OCI-LY1 (cell line): ENCODE data around the gene PCNT.

ENCODE experiments used
- EZH2 ChIP-seq: fragments of 200-600 bp; sonication (generic), shearing (Covaris generic); IDR thresholded peaks from 2 replicates; pipeline ENCODE4 v1.8.0; 2017; ENCODE audit warnings: borderline replicate concordance, mixed run types, mild to moderate bottlenecking, antibody characterized with exemption, low read length, moderate library complexity, mixed read lengths
- TF ChIP-seq, protein P1 (sequence below): fragments of 200-600 bp; sonication (generic), shearing (Covaris generic); IDR thresholded peaks from 2 replicates; pipeline ENCODE4 v1.5.1; 2017; ENCODE audit warnings: mild to moderate bottlenecking, antibody characterized with exemption, low read length, moderate library complexity, mixed read lengths

DNA sequence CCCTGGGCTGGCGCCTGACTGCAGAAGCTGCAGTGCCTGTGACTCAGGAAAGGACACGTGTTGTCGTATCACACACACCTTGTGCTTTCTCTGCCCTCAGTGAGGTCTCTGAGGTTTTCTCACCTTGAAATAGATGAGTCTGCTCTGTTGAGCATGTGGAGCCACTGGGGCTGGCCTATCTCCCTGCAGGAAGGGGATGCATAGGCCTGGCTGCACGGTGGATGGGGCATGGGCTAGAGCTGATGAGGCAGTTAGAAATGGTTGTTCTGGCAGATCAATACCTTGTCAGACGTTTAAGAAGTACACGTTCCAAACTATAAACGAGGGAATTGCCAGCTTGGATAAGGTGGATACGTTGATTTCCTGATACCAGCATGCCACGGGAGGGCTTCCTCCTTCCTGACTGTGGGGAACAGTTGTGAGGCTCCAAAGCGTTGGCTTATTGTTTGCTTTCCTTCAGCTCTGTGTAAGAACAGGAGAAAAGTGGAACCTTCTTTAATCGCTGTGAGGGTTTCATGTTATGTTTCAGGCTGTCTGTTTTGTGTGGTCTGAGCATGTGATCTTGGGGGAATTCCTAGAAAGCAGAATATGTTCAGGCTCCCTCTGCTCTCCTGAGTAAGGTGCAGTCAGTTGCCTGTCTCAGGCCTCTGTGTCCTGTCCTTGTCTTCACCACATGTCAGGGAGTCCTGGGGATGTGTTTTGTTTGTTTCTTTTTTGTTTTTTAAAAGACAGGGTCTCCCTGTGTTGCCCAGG lies 44.8 kb downstream of the PCNT start:
- TF ChIP-seq, protein P1, sequence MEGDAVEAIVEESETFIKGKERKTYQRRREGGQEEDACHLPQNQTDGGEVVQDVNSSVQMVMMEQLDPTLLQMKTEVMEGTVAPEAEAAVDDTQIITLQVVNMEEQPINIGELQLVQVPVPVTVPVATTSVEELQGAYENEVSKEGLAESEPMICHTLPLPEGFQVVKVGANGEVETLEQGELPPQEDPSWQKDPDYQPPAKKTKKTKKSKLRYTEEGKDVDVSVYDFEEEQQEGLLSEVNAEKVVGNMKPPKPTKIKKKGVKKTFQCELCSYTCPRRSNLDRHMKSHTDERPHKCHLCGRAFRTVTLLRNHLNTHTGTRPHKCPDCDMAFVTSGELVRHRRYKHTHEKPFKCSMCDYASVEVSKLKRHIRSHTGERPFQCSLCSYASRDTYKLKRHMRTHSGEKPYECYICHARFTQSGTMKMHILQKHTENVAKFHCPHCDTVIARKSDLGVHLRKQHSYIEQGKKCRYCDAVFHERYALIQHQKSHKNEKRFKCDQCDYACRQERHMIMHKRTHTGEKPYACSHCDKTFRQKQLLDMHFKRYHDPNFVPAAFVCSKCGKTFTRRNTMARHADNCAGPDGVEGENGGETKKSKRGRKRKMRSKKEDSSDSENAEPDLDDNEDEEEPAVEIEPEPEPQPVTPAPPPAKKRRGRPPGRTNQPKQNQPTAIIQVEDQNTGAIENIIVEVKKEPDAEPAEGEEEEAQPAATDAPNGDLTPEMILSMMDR, result no peak
- TF ChIP-seq EZH2, result no peak
